ENCODE results near the gene B3GLCT. TPM values are rescaled to one million over a fixed set of nuclear protein-coding genes. Genes with fewer than 3 reads are reported as not detected.
"Not testable (repeated sequence)": the region's sequence is repeated elsewhere in the genome, so short reads cannot be mapped to it uniquely, and the experiment has no call there.

The B3GLCT gene
- total and polyA plus RNA-seq, 9 donors = 4.1 to 10.8 (median 7.9) TPM

GRCh38 chr13:31209841-31210210 lies 10.1 kb downstream of the B3GLCT start:
- TF ChIP-seq CTCF (IDR thresholded peaks at IDR 0.05) = no peak
- TF ChIP-seq EP300 (IDR thresholded peaks at IDR 0.05) = no peak
- no peak for TF ChIP-seq POLR2A (IDR thresholded peaks at IDR 0.05)
- Histone ChIP-seq H3K36me3 (no peaks in the 10 kb centered on the region), H3K9me3 (no peaks in the 10 kb centered on the region), H3K4me1 (ENCODE audit: insufficient read depth) (peaks cover 6% of the 10 kb centered on the region), H3K27ac (no peak overlapping the region), H3K4me3 (no peak overlapping the region), H3K27me3 (no peaks in the 10 kb centered on the region)
- WGBS, 3 donors = 15 to 22% (median 20%) methylated on average over 4 of the region's 4 CpGs
- intact Hi-C loops (cut with DNase I) = no loop called here
- DNase-seq = no peak

GRCh38 chr13:31213651-31214289 lies 14.0 kb downstream of the B3GLCT start:
- intact Hi-C loops (cut with DNase I) = no loop called here
- Histone ChIP-seq H3K27me3 (no peaks in the 10 kb centered on the region), H3K4me3 (no peak overlapping the region), H3K27ac (no peak overlapping the region), H3K36me3 (no peaks in the 10 kb centered on the region), H3K9me3 (no peaks in the 10 kb centered on the region), H3K4me1 (ENCODE audit: insufficient read depth) (peaks cover 6% of the 10 kb centered on the region)
- WGBS, 3 donors = 53 to 62% (median 61%) methylated on average over 2 of the region's 2 CpGs
- no peak for DNase-seq
- TF ChIP-seq POLR2A (IDR thresholded peaks at IDR 0.05) (no peak), EP300 (IDR thresholded peaks at IDR 0.05) (no peak), CTCF (IDR thresholded peaks at IDR 0.05) (no peak)

GRCh38 chr13:31214435-31214834 lies 14.7 kb downstream of the B3GLCT start:
- TF ChIP-seq EP300 (IDR thresholded peaks at IDR 0.05) (no peak), POLR2A (IDR thresholded peaks at IDR 0.05) (no peak), CTCF (IDR thresholded peaks at IDR 0.05) (no peak)
- DNase-seq = no peak
- no peaks in the 10 kb centered on the region for H3K9me3 ChIP-seq
- intact Hi-C loops (cut with DNase I) = no loop called here
- H3K4me3 ChIP-seq = no peak overlapping the region
- H3K27ac ChIP-seq = no peak overlapping the region
- H3K27me3 ChIP-seq = no peaks in the 10 kb centered on the region
- H3K36me3 ChIP-seq = no peaks in the 10 kb centered on the region
- 70 to 79% (median 75%) methylated on average over 1 of the region's 1 CpG for WGBS, 3 donors
- H3K4me1 ChIP-seq (ENCODE audit: insufficient read depth) = peaks cover 2% of the 10 kb centered on the region

GRCh38 chr13:31216916-31217315 lies 17.1 kb downstream of the B3GLCT start:
- H3K27ac ChIP-seq; DNase-seq; H3K4me3 ChIP-seq; H3K27me3 ChIP-seq; H3K4me1 ChIP-seq (ENCODE audit: insufficient read depth); H3K9me3 ChIP-seq; intact Hi-C loops (cut with DNase I); H3K36me3 ChIP-seq: not testable (repeated sequence)
- 94 to 98% (median 96%) methylated on average over 2 of the region's 2 CpGs for WGBS, 3 donors

GRCh38 chr13:31219909-31220598 lies 20.3 kb downstream of the B3GLCT start:
- DNase-seq = no peak
- intact Hi-C loops (cut with DNase I) = no loop called here
- no peaks in the 10 kb centered on the region for H3K4me1 ChIP-seq (ENCODE audit: insufficient read depth)
- H3K36me3 ChIP-seq = no peaks in the 10 kb centered on the region
- WGBS, 3 donors = 87 to 89% (median 88%) methylated on average over 4 of the region's 4 CpGs
- H3K9me3 ChIP-seq = no peaks in the 10 kb centered on the region
- no peak overlapping the region for H3K4me3 ChIP-seq
- H3K27me3 ChIP-seq = no peaks in the 10 kb centered on the region
- TF ChIP-seq CTCF (IDR thresholded peaks at IDR 0.05) (no peak), POLR2A (IDR thresholded peaks at IDR 0.05) (no peak), EP300 (IDR thresholded peaks at IDR 0.05) (no peak)
- no peak overlapping the region for H3K27ac ChIP-seq

Data from ovary (tissue), 9 donors.